HG03432 (cell line): ENCODE results near the gene FAM72A.
"Not testable (repeated sequence)": the region's sequence is repeated elsewhere in the genome, so short reads cannot be mapped to it uniquely, and the experiment has no call there.

Experiments used
- ATAC-seq: cut with Tn5 transposase; IDR thresholded peaks from one replicate; pipeline ENCODE4 v1.9.1; 2021; ENCODE audit warnings: mild to moderate bottlenecking, moderate library complexity; ENCODE audit not compliant: unreplicated experiment

FAM72A gene

GRCh38 chr1:206202789-206203363 lies at the start of gene FAM72A:
FAM72A (minus strand) TSS chr1:206202839; CDS start chr1:206202025, 814 bp downstream.
- peak; percentile 83 for ATAC-seq

DNA sequence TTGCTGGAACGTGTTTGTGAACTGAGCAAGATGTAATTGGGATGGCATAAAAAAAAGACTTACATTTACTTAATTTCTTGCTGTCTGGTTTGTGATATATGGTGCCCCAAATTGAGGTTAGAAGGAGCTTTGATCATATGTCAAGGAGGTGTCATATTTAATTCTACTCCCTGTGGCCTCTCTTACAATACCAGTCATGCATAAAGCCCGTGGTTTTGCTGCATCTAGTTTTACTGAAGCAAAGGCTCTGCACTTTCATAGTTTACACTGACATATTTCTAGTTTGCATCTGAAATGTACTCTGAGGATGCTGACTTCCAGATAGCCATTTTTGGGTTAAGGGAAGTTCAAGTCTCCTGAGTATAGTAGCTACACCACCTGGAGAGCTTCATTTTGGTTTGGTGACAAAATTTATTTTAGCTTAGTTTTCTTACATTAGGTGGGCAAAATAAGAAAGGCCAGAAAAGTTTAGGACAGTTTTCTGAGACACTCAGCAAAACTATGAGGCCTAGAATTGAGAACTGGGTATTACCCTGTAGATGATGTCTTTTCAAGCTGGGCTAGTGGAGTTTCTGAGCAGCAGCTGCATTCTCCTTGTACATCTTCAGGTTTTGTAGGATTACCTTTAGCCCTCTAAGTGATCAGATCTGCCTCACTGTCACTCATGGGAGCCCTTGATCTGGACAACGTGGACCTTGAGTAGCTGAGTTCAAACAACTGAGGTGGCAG lies 48.5 kb upstream of the FAM72A start:
- ATAC-seq = peak; percentile 71

- ATAC-seq = not testable (repeated sequence)
These were observed 43.7 kb upstream of the FAM72A start for GRCh38 chr1:206246129-206246886.

GRCh38 chr1:206245479-206245878 lies 42.8 kb upstream of the FAM72A start:
- ATAC-seq = not testable (repeated sequence)

DNA sequence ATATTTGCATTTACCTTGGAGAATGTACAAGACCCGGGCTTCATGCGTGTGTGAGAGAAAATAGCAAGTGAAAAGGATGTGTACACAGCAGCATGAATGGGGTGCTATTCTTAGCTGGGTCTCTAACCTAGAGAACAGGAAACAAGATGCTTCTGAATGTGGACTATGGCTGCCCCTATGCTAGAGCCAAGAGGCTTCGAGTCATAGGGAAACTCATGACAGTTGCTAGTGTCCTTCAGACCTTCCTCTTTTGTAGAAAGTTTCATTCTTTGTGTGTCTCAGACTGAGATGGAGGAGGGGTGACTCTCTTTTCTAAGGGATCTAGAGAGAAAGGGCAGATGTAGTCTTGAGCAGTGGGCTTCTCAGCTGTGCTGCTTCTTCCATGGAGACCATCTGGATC lies 40.7 kb upstream of the FAM72A start:
- ATAC-seq = peak; percentile 98

GRCh38 chr1:206240288-206240687 lies 37.6 kb upstream of the FAM72A start:
- peak; percentile 51 for ATAC-seq

GRCh38 chr1:206235190-206235589 lies 32.6 kb upstream of the FAM72A start:
- not testable (repeated sequence) for ATAC-seq

- ATAC-seq = not testable (repeated sequence)
These were observed 31.7 kb upstream of the FAM72A start for GRCh38 chr1:206234189-206234916.

DNA sequence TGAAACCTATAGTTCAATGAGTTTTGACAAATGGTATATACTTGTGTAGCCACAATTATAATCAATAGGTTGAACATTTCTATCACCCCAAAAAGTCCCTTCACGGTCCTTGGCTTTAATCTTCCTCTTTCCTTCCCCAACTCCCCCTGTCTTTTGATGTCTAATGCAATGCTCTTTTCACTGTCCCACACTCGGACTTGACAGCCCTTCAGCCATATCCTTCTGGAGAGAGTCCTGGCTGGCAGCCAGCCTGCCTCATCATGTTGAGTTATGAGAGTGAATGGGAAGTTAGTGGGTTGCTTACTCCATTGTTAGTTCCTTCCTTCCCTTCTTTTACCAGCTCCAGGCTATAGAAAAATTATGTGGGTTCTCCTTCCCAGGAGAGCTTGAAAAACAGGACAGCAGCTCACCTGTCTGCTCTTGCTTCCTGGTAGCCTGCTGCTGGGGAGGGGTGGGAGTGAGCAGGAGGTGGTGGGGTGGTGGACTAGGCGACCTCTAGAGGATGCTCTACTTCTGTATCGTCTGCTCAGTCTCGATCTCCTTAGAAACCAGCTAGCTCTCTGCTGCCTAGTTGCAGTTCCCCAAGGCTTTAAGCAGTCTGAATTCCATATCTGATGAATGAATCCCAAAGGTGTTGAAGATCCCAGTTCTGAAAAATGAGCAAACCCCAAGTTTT lies 30.5 kb upstream of the FAM72A start:
- ATAC-seq = peak; percentile 72

DNA sequence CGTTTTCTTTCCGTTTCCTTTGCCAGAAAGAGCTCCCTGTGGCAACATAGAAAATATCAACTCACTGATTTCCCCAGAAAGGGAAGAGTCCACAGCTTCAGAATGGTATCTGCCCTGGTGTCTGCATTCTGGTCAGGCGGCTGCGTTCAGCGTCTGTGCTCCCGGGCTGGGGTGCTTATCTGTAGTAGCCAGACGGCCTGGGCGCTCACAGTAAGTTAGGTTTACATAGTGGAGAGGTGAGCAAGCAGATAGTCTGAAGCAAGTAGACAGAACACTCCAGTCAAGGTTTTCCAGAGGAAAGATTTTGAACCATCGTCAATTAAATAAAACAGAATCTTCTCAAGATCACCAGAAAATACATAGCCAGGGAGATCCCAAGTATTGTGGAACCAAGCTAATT lies 29.4 kb upstream of the FAM72A start:
- ATAC-seq = not testable (repeated sequence)

- ATAC-seq = not testable (repeated sequence)
These were observed 26.6 kb upstream of the FAM72A start for GRCh38 chr1:206229286-206229685.

GRCh38 chr1:206226886-206227285 lies 24.2 kb upstream of the FAM72A start:
- ATAC-seq = not testable (repeated sequence)

DNA sequence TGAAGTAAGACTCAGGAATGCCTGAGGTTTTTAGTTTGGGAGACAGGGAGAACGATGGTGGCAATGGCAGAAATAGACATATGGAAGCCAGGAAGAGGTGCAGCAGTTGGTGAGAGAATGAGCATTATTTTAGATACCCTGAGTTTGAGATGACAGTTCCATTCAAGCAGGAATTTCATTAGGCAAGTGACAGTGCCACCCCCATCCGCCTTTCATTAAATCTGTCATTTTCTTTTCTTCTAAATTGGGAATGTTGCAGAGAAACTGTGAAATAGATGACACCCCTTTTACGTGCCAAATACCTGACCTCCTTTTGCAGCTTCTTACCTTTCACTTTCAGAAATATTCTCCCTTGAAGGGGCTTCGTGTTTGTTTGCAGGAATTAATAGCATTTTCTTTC lies 22.7 kb upstream of the FAM72A start:
- not testable (repeated sequence) for ATAC-seq

GRCh38 chr1:206224190-206224776 lies 21.6 kb upstream of the FAM72A start:
- not testable (repeated sequence) for ATAC-seq

- not testable (repeated sequence) for ATAC-seq
These were observed 18.9 kb upstream of the FAM72A start for GRCh38 chr1:206221585-206221984.

- not testable (repeated sequence) for ATAC-seq
These were observed 17.8 kb upstream of the FAM72A start for GRCh38 chr1:206220332-206221000.

DNA sequence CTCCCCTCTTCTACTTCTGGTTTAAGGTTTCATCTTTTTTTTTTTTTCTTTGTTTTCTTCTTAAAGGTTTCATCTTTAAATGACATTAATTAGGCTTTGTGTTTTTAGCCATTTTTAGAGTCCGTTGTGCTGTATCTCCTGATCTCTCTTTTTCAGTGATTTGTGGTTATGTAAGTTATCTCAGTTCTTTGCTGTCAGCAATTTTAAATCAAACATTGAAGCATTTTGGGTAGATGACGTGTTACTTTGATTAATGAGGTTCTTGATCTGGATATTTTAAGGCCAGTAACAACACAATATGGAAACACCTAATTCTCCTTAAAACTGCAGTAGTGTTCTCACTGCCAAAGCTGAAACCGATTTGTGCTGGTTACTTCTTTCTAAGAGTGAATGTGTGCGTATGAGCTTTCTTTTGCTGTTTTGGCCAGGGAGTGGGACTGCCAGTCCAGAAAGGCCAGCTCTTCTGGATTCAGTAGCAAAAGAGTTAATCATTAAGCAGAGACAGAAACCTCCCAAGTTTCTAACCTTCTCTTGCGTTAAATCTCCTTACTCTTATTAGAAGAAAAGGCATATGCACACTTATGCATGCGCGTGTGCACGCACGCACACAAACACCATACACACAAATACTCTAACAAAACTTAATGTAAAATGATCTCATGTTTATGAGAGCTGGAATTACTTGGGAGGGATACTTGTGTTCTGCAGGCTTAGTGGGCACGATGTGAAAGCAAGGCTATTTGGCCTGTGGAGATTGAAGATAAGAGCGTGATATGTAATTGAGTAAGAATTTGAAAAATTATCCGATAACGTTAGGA lies 17.1 kb upstream of the FAM72A start:
- ATAC-seq = not testable (repeated sequence)

DNA sequence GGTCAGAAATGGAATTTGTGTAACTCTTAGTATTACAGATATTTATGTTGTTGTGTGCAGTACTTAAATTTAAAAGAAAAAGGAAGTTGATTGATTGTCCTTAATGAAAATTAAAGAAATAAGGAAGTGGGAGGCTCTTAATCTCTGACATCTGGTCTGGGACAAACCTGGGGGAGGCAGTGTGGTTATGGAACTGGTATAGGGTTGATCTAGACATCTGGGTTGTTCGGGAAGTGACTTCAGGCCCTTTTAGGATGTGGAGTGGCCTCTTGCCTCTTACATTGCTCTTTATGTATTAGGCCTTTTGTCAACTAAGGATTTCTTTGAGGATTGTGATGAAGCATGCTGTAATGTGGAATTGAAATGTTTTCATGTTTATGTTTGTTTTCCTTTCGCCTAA lies 16.1 kb upstream of the FAM72A start:
- ATAC-seq = not testable (repeated sequence)

DNA sequence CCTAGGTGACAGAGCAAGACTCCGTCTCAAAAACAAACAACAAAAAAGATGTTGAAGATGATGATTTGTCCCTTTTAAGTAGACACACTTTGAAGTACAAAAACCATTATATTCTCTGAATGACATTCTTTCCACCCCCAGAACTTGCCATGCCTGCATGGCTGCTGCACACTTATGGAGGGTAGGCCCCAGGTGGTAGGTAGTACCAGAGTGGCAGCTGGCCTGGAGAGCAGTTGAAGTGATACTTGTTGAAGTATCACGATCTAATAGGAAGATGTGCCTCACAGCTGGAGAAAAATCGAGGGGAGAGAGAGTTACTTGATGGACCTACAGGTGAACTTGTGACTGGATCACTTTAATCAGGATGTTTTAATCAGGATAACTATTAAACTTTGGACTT lies 15.6 kb upstream of the FAM72A start:
- not testable (repeated sequence) for ATAC-seq
